ENCODE results near the gene ESAM.

ESAM gene

DNA sequence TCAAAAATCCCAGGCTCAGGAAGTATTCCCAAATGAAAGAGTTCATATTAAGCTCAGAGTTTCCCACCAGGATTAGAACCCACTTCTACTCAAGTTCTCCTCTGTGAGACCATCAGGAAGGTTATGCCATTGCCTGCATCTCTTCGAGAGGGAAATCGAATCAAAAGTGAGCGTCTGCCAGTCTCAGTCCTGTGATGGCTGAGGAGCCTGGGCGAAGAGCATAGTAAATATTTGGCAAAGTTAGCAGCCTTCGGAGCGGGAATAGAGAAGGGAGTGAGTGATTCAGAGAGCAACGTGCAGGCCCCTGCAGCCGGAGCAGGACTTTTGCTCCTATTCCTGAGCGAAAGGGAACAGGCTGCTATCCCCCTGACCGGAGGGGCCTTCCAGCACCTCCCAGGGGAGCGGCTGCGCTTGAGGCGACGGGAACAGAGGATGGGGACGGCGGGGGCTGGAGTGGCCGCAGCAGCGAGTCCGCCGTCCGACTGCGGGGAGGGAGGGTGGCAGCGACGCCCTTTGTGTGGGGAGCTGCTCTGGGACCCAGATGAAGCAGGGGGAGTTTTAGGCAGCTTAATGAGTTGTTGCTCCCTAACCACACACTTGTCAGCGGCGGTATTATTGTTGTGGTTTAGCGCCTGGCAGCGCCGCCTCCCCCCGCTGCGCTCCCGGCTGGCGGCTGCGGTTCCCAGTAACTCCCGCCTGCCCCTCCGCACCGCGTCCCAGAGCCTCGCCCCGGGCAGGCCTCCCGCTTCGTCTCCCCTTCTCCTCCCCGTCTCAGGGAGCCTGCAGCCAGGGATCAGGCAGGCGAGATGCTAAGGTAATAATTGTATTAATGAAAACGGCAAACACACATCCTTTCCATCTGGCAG lies 44.1 kb downstream of the ESAM start:
- H3K27ac ChIP-seq = no peak overlapping the region
- TF ChIP-seq ZFX (IDR thresholded peaks at IDR 0.05; ENCODE audit: borderline replicate concordance) = no peak
- TF ChIP-seq, protein P1, sequence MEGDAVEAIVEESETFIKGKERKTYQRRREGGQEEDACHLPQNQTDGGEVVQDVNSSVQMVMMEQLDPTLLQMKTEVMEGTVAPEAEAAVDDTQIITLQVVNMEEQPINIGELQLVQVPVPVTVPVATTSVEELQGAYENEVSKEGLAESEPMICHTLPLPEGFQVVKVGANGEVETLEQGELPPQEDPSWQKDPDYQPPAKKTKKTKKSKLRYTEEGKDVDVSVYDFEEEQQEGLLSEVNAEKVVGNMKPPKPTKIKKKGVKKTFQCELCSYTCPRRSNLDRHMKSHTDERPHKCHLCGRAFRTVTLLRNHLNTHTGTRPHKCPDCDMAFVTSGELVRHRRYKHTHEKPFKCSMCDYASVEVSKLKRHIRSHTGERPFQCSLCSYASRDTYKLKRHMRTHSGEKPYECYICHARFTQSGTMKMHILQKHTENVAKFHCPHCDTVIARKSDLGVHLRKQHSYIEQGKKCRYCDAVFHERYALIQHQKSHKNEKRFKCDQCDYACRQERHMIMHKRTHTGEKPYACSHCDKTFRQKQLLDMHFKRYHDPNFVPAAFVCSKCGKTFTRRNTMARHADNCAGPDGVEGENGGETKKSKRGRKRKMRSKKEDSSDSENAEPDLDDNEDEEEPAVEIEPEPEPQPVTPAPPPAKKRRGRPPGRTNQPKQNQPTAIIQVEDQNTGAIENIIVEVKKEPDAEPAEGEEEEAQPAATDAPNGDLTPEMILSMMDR (IDR thresholded peaks at IDR 0.05) = no peak

DNA sequence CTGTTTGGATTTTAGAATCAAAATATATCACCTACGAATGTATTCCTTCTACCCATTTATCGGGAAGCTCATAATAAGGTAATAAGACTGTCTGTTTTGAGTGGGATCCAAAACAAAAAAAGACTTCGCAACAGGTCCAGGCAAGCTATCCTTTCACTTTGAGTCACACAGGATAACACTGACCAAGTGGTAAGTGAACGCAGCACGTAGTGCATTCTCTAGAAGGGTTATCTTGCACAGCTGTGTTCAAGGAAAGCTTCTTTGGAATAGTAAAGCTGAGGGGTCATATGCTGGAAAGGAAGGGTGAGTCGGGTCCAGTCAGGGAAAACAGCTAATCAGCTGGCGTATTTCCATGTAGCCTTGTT lies 44.7 kb downstream of the ESAM start:
- no peak overlapping the region for H3K27ac ChIP-seq
- TF ChIP-seq ZFX (IDR thresholded peaks at IDR 0.05; ENCODE audit: borderline replicate concordance) = no peak
- TF ChIP-seq, protein P1 (IDR thresholded peaks at IDR 0.05) = no peak

DNA sequence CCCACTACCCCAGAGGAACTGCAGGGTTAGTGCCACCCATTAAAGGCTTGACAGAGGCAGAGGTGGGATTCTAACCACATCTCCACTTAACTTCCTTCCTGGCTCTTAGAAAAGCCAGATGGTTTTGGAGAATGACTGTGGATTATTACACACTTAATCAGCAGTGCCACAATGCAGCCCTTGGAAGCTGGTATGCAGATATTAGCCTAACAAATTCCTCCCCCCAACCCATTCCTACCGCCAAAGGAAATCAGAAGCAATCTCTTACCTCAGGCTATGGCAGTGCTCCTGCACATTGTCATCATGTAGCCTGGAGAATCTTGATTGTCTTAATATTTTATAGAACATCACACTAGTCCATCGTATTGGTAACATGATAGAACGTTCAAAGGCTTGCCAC lies 45.5 kb downstream of the ESAM start:
- H3K27ac ChIP-seq = no peak overlapping the region
- TF ChIP-seq, protein P1 (IDR thresholded peaks at IDR 0.05) = no peak
- no peak for TF ChIP-seq ZFX (IDR thresholded peaks at IDR 0.05; ENCODE audit: borderline replicate concordance)

DNA sequence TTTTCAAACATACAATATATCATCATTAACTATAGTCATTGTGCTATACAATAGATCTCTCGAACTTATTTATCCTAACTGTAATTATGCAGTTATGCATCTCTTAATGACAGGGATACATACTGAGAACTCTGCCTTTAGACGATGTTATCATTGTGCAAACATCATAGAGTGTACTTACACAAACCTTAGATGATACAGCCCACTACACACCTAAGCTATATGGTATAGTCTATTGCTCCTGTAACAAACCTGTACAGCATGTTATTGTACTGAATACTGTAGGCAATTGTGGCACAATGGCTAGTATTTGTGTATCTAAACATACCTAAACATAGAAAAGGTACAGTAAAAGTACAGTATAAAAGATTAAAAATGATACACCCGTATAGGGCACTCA lies 49.7 kb downstream of the ESAM start:
- TF ChIP-seq ZFX (IDR thresholded peaks at IDR 0.05; ENCODE audit: borderline replicate concordance) = no peak
- TF ChIP-seq, protein P1 (IDR thresholded peaks at IDR 0.05) = no peak
- H3K27ac ChIP-seq = no peak overlapping the region

DNA sequence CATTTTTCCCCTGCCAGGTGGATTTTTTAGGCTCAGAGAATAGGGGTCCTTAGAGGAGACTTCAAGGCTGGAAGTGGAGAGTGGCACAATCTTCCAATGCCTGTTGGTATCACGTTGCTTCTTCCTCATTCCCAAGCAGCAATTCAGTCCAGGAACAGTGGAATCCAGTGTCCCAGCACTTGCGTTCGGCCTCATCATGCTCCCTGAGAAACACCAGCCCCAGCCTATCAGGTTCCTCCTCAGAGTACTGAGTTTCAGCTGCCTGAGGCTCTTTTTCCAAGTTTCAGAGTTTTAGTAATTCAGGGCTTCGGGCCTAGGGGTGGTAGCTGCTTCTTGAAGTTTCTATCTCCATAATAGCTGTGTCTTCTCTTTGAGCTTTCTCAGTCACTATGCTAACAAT lies 54.3 kb downstream of the ESAM start:
- H3K27ac ChIP-seq = no peak overlapping the region
- TF ChIP-seq ZFX (IDR thresholded peaks at IDR 0.05; ENCODE audit: borderline replicate concordance) = no peak
- TF ChIP-seq, protein P1 (IDR thresholded peaks at IDR 0.05) = no peak

All from 22Rv1 (cell line).